B cell (primary cell): ENCODE data around the gene PDE4B.

Experiments used
- CTCF ChIP-seq: fragments of 200-600 bp; IDR thresholded peaks from one replicate; pipeline ENCODE4 v1.8.0; 2022; ENCODE audit warnings: antibody characterized with exemption, mild to moderate bottlenecking
- EZH2 ChIP-seq: IDR thresholded peaks from 2 replicates; pipeline ENCODE4 v1.6.1; 2012; ENCODE audit warnings: borderline replicate concordance, low read depth, mild to moderate bottlenecking, moderate library complexity, low read length; ENCODE audit not compliant: insufficient read depth, poor library complexity, severe bottlenecking

DNA sequence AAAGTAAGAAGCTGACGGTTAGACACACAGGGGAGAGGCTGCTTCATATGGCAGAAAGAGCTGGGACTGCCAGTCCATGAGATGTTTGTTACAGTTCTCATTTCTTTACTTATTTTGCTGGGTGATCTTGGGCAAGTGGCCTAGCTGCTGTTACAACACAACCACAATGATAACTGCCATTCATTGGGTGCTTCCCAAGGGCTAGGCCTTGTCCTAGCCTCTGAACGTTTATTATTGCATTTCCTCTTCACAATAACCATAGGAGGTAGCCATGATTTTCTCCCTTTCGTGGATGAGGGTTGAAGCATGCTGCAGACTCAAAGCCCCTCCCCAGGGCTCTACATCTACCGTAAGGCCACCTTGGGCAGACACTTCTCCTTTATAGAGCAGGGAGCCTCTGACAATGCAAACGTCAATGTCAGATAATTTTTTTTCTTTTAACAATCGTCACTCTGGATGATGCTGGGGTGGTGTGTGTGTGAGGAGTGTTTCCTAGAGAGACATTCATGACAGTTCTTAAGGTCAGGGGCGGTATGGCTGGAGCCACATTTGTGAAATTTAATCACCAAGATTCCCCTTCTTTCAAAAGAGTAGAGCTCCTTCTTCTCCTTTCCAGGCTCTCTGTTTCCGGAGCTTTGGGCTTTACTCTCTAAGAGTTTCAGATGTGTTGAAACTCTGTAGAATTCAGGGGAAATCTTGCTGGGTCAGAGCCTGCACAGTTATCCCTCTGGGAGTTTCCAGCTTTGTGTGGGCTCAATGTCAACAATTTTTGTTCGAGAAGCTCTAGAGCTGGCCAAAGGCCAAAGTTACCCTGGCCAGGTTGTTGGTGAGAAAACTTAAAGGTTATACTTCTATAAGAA is 602.7 kb downstream of the PDE4B start:
- TF ChIP-seq CTCF (no peak), EZH2 (no peak)
